DMS 273 (cell line): ENCODE measurements around the gene COL9A3.
A peak's percentile ranks its signal among the peaks of the same experiment; 100 is the strongest.

Experiments used
- DNase-seq: peaks from one replicate; lab custom pipeline; 2025; ENCODE audit not compliant: unreplicated experiment; lab: John Stamatoyannopoulos, UW

The COL9A3 gene

DNA sequence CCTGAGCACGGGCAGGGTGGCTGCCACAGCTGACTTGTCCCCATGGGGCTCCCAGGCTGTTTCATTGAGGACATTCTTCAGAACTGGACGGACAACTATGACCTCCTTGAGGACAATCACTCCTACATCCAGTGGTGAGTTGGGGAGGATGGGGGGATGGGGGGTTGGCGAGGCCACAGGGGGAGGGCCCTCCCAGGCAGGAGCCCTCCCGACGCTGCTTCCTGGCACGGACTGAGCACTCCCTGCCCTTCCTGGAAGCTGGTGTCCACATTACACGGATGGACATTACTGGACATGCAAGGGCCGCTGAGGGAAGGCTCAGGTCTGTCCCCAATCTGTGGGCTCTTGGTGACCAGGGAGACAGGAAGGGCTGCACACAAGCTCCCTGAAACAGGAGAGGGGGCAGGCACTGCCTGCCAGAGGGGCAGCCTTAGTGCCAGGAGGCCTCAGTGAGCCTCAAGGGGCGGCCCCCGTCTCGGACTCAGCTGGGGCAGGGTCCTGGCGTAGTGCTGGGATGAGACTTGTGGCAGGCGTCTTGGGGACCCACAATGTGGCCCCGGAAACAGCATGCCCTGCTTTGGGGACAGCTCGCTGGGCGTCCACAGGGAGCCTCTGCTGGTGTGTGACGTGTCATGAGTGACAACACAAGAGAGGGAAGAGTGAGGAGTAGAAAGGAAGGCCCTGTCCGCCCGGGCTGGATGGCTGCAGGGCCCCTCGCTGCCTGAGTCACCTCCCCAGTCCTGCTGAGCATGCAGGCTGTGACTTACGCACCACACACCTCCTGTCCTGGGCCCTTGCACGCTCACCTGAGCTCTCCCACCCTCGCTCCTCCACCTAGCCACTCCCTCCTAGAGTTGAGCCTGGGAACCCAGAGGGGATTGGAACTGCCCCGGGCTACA is 7.1 kb upstream of the COL9A3 start:
- DNase-seq = no peak

DNA sequence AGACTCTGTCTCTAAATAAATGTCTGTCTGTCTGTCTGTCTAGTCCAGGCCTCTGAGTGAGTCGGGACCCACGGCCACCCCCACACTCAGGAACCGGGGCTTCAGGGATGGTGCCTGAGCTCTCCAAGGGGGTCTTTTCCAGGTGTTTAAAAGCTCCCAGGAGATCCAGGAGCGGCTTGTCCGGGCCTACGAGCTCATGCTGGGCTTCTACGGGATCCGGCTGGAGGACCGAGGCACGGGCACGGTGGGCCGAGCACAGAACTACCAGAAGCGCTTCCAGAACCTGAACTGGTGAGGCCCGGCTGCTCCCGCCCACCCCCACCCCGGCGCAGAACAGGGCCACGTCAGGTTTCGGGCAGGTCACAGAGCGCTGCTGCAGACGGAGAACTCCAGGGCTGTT is 5.5 kb upstream of the COL9A3 start:
- no peak for DNase-seq

DNA sequence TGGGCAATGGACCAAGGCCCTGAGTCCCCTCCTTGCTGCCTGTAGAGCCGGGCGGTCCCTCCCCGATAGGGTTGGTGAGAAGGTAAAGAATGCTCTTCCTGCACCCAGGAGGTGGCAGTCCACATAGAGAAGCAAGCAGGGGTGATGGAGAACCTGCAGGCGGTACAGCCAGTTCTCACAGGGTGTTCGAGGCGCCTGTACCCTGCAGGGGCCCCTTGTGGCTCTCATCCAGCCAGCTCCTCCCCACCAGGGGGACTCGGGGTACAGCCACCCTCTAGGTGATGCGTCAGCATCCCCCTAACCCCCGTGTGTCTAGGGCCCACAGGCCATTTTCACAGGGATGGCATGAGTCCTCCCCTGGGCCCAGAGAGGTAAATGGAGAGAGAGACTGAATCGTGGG is 5.1 kb upstream of the COL9A3 start:
- no peak for DNase-seq

DNA sequence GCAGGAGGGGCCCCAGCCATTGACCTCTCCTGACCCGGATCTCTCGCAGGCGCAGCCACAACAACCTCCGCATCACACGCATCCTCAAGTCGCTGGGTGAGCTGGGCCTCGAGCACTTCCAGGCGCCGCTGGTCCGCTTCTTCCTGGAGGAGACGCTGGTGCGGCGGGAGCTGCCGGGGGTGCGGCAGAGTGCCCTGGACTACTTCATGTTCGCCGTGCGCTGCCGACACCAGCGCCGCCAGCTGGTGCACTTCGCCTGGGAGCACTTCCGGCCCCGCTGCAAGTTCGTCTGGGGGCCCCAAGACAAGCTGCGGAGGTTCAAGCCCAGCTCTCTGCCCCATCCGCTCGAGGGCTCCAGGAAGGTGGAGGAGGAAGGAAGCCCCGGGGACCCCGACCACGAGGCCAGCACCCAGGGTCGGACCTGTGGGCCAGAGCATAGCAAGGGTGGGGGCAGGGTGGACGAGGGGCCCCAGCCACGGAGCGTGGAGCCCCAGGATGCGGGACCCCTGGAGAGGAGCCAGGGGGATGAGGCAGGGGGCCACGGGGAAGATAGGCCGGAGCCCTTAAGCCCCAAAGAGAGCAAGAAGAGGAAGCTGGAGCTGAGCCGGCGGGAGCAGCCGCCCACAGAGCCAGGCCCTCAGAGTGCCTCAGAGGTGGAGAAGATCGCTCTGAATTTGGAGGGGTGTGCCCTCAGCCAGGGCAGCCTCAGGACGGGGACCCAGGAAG is 4.5 kb upstream of the COL9A3 start:
- no peak for DNase-seq

DNA sequence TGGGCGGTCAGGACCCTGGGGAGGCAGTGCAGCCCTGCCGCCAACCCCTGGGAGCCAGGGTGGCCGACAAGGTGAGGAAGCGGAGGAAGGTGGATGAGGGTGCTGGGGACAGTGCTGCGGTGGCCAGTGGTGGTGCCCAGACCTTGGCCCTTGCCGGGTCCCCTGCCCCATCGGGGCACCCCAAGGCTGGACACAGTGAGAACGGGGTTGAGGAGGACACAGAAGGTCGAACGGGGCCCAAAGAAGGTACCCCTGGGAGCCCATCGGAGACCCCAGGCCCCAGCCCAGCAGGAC is 4.0 kb upstream of the COL9A3 start:
- no peak for DNase-seq

DNA sequence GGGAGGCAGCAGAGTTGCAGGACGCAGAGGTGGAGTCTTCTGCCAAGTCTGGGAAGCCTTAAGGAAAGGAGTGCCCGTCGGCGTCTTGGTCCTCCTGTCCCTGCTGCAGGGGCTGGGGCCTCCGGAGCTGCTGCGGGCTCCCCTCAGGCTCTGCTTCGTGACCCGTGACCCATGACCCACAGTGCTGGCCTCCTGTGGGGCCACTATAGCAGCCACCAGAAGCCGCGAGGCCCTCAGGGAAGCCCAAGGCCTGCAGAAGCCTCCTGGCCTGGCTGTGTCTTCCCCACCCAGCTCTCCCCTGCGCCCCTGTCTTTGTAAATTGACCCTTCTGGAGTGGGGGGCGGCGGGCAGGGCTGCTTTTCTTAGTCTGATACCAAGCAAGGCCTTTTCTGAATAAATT is 3.3 kb upstream of the COL9A3 start:
- no peak for DNase-seq

DNA sequence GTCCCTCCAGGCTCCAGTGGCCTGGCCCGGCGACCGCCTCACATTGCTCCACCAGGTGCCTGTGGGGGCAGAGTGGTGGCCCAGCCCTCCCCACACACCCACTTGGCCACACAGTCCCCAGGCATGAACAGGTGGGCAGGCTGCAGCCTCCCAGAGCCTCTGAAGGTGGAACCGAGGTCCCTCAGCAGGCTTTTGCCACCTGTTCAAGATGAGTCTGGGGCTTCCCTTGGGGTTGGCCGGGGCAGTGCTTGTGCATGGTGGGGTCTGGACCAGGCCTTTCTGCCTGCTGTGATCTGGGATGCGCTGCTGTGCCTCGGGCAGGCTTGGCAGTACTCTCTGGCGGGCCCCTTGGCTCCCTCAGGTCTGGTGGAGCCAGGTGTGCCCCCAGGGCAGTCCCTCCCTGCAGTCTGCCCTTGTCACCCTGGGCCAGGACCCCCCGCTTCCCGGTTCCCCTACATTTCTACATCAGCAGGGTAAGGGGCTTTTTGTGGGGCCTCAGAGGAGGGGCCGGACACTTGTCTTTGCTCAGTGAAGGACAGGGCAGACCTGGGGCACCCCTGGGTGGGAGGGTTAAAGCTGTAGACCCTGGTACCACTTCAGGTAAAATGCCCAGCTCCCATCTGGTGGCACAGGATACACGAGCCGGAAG is 2.7 kb upstream of the COL9A3 start:
- no peak for DNase-seq

DNA sequence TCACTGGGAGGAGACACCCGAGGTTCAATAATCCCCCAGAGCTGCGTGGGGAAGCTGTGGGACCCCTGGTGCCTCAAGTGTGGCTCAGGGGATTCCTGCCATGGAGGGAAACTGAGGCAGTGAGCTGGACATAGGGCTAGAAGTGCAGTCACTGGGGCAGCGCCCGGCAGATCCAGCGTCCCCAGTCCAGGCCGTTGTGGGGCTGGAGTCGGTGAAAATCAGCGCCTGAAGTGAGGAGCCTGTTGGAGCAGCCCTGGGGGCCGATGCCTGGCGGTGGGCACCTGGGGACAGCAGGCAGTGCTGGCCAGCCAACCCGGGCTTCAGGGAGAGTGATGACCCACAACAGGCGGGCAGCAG is 2.2 kb upstream of the COL9A3 start:
- no peak for DNase-seq

DNA sequence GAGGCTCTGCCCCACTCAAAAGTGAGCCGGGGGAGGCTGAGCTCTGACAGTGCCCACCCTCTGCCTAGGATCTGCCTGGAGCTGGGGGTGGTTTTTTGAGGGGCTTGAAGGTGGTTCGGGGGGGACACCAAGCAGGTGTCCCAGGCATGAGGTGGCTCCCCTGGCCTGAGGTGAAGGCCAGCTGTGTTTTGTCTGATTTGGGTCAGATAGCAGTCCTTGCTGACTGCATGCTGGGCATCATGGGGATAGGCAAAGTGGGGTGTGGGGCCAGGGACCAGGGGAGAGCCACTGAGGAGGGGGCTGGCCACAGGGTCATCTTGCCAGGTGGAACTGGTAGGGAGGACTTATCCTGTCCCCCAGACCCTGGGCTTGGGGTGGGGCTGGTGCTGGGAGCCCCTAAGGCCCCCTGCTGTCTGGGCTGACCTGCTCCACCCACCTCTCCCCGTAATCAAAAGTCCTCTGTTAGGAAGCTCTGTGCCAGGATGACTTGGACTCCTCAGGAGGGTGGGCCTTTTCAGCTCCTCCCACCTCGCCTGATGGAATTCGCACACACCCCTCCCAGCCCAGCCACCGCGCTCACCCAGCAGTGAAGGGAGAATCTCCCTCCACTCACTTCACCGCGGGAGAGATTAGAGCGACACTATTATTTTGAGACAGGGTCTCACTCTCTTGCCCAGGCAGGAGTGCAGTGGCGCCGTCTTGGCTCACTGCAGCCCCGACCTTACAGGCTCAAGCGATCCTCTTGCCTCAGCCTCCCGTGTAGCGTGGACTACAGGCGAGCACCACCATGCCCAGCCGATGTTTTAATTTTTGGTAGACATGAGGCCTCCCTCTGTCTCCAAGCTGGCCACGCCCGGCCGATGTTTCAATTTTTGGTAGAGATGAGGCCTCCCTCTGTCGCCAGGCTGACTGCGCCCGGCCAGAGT is 1.5 kb upstream of the COL9A3 start:
- DNase-seq = peak; percentile 79

DNA sequence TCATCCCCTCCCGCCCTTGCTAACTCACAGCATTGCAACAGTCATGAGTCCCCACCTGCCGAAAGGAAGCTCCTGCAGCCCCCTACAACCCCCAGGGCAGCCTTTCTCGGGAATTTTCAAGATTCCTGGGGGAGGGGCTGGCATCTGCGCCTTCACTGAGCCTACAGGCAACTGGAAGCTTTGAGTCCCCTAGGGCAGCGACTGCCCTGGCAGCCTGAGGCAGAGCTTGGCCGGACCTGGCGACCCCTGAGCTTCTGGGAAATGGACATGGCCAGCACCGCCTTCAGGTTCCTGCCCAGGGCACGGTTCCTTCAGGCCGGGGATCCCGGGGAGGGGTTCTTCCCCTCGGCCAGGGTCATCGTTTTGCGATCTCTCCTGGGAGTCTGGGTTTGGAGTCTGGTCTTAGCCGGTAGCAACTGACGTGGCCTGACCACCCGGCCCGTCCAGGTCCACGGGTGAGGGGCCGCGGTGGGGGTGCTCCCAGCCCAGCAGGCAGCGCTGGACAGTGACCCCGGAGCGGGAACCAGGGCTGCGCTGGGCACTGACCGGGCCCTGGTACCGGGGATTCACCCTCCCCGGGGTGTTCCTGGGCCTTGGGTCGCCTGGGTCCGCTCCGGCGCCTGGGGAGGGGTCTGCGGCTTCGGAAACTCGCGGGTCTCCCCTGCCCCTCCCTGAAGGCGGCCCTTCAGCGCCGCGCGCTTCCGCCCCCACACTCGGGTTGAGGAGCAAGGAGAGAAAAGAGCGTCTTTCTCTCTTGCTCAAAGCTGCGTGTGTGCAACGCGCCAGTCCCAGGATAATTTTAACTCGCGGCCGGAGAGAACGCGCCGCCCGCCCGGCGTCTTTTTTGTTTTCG is 593 bp upstream of the COL9A3 start:
- DNase-seq = peak; percentile 67

DNA sequence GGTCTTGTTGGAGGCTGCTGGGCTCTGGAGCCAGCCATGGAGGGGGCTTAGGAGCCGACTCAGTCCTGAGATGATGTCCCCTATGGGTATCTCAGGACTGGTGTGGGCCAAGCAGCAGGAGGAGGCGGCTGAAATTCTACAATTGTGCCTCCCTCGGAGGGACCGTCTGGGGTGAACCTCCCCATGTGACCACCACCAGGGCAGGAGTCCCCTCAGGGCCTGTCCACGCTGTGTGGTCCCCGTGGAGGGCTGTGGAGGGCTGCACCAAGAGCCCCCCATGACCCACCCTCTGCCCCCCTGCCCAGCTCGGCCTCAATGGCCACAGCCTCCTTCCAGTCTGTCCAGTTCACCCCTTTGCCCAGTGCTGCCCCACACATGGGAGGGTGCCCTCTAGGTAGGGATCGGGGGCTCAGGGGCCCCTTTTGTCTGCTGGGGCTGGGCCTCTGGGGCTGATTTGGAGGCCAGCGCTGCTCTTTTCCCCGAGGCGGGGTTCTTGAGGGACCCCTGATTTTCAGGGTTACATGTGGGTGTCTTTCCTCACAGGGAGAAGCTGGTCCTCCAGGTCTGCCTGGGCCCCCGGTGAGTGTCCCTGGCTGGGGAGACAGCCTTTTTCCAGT is 1.2 kb downstream of the COL9A3 start:
- DNase-seq = no peak

DNA sequence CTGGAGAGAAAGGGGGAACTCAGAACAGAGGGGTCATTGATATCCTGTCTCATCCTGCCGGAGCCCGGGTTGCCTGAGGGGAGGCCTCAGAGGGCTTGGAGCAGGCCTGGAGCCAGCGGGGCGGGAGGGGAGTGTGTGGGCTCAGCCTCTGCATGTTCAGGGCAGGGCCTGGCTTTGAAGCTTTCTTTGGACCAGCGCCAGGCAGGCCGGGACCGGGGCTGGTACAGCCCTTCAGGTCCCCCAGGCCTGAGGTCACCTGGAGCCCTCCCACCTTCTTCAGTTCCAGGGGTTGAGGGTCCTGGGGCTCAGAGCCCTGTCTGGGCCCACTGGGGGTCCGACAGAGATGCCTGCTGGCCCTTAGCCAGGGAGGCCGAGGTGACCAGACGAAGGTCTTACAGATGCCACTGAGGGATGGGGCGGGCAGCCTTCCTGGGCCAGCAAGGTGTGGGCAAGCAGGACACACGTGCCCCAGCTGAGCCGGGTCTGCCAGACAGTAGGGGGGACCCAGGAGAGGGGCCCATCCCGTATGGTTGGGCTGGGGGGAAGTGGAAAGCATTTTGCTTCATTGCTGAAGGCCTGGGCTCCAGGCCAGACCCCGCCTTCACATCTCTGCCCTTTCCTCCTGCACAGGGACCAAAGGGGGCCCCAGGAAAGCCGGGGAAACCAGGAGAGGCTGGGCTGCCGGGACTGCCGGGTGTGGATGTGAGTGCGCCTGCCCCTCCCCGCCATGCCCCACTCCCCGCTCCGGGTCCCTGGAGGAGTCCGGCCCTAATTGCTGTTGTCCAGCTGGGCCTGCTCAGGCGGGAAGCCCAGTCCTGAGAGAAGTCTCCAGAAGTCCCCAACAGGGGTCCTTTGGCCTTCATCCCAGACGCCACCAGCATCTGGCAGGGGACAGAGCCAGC is 2.0 kb downstream of the COL9A3 start:
- DNase-seq = peak; percentile 89

DNA sequence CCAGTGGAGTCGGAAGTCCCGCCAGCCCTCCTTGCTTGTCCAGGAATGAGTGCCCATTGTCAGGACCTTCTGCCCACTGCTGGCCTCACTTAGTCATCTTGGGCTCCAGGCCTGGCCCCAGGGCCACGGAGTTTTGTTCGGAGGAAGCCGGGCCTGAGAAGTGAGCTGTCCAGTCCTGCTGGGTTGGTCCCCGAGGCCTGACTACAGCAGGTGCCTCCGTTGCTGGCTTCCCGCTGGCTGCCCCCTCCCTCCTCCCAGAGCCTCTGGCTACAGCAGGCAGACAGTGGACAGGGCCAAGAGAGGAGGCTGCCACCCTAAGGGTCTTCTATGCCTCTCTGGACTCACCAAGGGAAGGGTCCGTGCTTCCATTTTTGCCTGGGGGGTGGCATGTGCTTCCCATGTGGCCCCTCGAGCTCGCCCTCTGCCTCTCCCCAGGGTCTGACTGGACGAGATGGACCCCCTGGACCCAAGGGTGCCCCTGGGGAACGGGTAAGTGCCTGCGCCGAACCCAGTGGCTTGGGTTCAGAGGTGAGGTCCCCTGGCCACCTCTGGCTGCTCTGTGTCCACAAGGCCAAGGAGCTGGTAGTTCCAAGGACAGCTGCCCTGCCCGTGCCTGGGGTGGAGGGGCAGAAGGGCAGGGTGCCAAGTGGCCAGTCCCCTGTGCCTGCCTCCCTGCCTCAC is 2.8 kb downstream of the COL9A3 start:
- DNase-seq = no peak

DNA sequence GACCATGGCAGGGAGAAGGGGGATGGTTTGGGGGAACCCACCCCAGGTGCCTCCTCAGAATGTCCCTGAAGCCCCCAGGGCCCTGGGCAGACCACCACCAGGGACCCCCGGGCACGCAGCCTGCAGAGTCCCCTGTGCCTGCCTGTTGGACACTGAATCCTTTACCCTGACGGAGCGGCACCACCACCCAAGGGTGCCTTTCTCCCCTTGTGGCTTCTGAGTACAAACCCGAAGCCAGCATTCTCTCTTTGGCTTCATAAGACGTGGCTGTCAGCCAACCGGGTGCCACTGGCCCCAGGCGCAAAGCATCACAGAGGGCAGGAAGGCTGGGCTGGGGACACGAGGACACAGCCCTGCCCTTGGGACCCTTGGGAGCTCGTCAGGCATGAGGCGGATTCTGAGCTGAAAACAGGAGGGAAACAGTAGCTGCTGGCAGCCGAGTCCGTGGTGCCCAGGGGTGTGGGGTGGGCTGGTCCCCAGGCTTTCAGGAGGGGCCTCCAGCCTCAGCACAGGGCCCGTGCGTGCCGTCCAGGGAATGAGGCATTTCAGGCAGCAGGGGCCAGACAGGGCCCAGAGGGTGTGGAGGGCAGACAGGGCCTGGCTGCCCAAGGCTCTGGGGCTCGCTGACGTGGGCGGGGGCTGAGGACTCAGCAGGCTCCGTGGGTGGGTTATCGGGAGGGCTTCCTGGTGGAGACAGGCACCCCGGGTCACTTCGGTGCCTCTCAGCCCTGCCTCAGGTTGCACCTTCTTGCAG is 3.5 kb downstream of the COL9A3 start:
- peak; percentile 50 for DNase-seq

DNA sequence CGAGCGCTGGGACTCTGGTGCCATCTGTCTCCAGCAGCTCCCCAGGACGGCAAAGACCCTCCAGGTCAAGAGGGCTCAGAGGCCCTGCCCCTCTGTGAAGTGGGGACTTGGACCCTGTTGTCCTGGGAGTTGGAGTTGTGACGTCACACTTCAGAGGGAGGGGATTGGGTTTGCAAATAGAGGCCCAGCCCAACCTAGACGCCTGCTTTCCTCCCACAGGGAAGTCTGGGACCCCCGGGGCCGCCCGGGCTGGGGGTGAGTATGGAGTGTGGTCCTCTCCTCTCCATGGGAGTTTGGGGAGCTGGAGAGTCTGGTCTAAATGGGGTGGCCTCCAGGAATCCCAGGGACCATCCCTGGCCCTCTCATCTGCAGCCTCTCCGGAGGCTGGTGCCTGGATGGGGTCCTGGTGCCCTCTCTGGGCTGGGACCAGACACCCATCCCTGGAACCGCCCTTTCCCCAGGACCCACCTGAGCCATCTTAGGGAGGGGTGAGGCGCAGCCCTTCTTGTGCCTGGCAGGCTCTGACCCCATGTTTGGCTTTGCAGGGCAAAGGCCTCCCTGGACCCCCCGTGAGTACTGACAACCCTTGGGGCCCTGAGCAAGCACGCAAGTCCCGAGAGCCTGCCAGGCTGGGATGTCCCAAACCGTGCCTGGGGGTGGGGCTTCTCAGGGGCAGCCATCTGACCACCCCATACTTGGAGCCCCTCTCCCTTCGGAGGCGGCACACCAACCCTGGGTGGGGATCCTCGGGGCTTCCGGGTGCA is 4.3 kb downstream of the COL9A3 start:
- DNase-seq = no peak

DNA sequence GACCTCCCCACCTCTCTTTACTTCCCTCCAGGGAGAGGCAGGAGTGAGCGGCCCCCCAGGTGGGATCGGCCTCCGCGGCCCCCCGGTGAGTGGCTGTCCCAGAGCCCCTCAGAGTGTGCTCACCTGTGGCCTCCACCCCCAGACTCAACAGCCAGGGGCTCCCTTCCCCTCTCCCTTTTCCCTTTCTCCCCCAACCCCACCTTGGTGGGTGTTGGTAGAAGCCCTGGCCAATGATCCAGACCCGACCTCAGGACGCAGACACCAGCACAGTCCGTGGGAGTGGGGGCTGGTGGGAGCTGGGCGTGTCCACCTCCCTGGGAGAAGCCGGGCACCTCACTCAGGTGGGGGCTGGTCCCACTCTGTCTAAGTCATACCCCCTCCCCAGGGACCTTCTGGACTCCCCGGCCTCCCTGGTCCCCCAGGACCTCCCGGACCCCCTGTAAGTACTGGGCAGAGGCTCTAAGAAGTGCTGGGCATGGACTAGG is 4.9 kb downstream of the COL9A3 start:
- DNase-seq = no peak
